ENCODE data around the gene PTPRJ. TPM values are rescaled to one million over a fixed set of nuclear protein-coding genes. Genes with fewer than 3 reads are reported as not detected.

PTPRJ gene
- total RNA-seq, 1 donor from 2014 or later = 4.7 TPM

DNA sequence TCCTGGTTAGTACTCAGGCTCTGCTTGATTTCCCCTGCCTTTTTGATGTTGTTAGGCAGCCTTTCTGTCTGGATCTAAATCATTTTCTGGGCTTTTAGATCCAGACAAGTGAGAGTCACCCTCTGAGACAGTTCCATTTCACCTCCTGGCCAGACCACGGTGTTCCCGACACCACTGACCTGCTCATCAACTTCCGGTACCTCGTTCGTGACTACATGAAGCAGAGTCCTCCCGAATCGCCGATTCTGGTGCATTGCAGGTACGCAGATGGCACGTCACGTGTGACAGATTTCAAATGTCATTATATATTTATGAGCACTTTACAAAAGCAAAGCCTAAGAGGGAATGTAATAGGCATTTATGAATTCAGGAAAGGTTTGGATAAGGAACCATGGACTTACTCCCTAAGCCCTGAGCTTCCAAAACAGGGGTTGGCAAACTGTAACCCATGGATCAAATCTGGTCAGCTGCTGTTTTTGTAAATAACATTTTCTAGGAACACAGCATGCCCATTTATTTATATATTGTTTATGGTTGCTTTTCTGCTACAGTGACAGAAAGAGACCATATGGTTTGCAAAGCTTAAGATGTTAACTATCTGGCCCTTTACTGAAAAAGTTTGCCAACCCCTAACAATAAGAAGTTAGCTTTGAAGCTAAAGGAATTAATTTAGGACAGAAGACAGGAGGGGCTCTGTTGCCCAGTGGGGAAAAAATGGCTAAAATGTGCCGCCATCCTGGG lies 183.2 kb downstream of the PTPRJ start:
- Histone ChIP-seq H3K36me3 (peaks cover 0 to 8% of the 10 kb centered on the region in 2 donors), H3K9me3 (no peaks in the 10 kb centered on the region), H3K27me3 (no peaks in the 10 kb centered on the region), H3K4me1 (no peaks in the 10 kb centered on the region), H3K27ac (no peak overlapping the region), H3K4me3 (no peak overlapping the region)
- no peak for DNase-seq (ENCODE audit: extremely low spot score in 2 of 2)
- TF ChIP-seq POLR2AphosphoS5 (IDR thresholded peaks at IDR 0.05; ENCODE audit: insufficient read depth in 1 of 2, low read depth in 1 of 2) = no peak
- no peak for TF ChIP-seq POLR2A (IDR thresholded peaks at IDR 0.05)
- no peak for TF ChIP-seq CTCF (IDR thresholded peaks at IDR 0.05)
- intact Hi-C loops (cut with DNase I) = no loop called here

GRCh38 chr11:48164836-48165235 lies 184.5 kb downstream of the PTPRJ start:
- Histone ChIP-seq H3K27me3 (no peaks in the 10 kb centered on the region), H3K9me3 (no peaks in the 10 kb centered on the region), H3K27ac (no peak overlapping the region), H3K4me3 (no peak overlapping the region), H3K4me1 (peaks cover 7% of the 10 kb centered on the region), H3K36me3 (peaks cover 0 to 8% of the 10 kb centered on the region in 2 donors)
- intact Hi-C loops (cut with DNase I) = no loop called here
- TF ChIP-seq POLR2AphosphoS5 (IDR thresholded peaks at IDR 0.05; ENCODE audit: insufficient read depth in 1 of 2, low read depth in 1 of 2) (no peak), CTCF (IDR thresholded peaks at IDR 0.05) (no peak), POLR2A (IDR thresholded peaks at IDR 0.05) (no peak)
- DNase-seq (ENCODE audit: extremely low spot score in 2 of 2) = peak in 1 of 2 donors; percentile 6

DNA sequence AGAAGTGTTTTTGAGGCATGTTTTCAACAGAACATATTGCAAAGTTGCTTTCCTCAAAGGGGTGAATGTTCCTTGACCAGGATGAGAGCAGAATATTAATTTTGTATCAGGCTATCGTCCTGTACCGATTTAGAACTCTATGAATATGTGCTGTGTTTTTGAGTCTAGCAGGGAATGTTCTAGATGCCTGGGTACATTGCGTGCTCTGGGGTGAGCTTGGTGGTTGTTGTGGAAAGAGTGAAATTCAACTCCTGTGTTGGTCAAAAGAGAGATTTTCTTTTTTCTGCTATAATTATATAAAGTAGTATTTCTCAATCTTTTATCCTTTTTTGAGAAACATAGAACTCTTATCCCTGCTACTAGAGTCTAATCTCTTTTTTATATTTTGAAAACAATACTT lies 185.1 kb downstream of the PTPRJ start:
- DNase-seq (ENCODE audit: extremely low spot score in 2 of 2) = no peak
- no peak overlapping the region for H3K27ac ChIP-seq
- TF ChIP-seq POLR2A (IDR thresholded peaks at IDR 0.05) = no peak
- no peak for TF ChIP-seq POLR2AphosphoS5 (IDR thresholded peaks at IDR 0.05; ENCODE audit: insufficient read depth in 1 of 2, low read depth in 1 of 2)
- no peak for TF ChIP-seq CTCF (IDR thresholded peaks at IDR 0.05)

DNA sequence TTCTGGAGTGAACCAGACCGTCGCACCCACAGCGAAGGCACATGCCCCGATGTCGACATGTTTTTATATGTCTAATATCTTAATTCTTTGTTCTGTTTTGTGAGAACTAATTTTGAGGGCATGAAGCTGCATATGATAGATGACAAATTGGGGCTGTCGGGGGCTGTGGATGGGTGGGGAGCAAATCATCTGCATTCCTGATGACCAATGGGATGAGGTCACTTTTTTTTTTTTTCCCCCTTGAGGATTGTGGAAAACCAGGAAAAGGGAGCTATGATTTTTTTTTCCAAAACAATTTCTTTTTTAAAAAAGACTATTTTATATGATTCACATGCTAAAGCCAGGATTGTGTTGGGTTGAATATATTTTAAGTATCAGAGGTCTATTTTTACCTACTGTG lies 187.0 kb downstream of the PTPRJ start:
- H3K27me3 ChIP-seq = no peaks in the 10 kb centered on the region
- intact Hi-C loops (cut with DNase I) = no loop called here
- no peaks in the 10 kb centered on the region for H3K9me3 ChIP-seq
- H3K36me3 ChIP-seq = peaks cover 0 to 8% of the 10 kb centered on the region in 2 donors
- TF ChIP-seq CTCF (IDR thresholded peaks at IDR 0.05) (no peak), POLR2A (IDR thresholded peaks at IDR 0.05) (no peak), POLR2AphosphoS5 (IDR thresholded peaks at IDR 0.05; ENCODE audit: insufficient read depth in 1 of 2, low read depth in 1 of 2) (no peak)
- H3K4me1 ChIP-seq = peaks cover 21% of the 10 kb centered on the region
- H3K27ac ChIP-seq = no peak overlapping the region
- no peak for DNase-seq (ENCODE audit: extremely low spot score in 2 of 2)
- H3K4me3 ChIP-seq = no peak overlapping the region

More for the DNA sequence above, 185.1 kb downstream of the PTPRJ start:
- peaks cover 0 to 8% of the 10 kb centered on the region in 2 donors for H3K36me3 ChIP-seq
- H3K4me3 ChIP-seq = no peak overlapping the region
- H3K4me1 ChIP-seq = peaks cover 13% of the 10 kb centered on the region
- no peaks in the 10 kb centered on the region for H3K9me3 ChIP-seq
- intact Hi-C loops (cut with DNase I) = no loop called here
- H3K27me3 ChIP-seq = no peaks in the 10 kb centered on the region

- Histone ChIP-seq H3K4me1 (peaks cover 21% of the 10 kb centered on the region), H3K27ac (no peak overlapping the region), H3K27me3 (no peaks in the 10 kb centered on the region), H3K36me3 (peaks cover 0 to under 1% of the 10 kb centered on the region in 2 donors), H3K4me3 (no peak overlapping the region), H3K9me3 (no peaks in the 10 kb centered on the region)
- intact Hi-C loops (cut with DNase I) = no loop called here
- DNase-seq (ENCODE audit: extremely low spot score in 2 of 2) = no peak
- TF ChIP-seq POLR2AphosphoS5 (IDR thresholded peaks at IDR 0.05; ENCODE audit: insufficient read depth in 1 of 2, low read depth in 1 of 2) (no peak), POLR2A (IDR thresholded peaks at IDR 0.05) (no peak), CTCF (IDR thresholded peaks at IDR 0.05) (no peak)
Observed at GRCh38 chr11:48168815-48169214, 188.5 kb downstream of the PTPRJ start.

Measured in vagina (tissue), 2 donors.